HepG2 (cell line): ENCODE measurements around the gene TTC6. TPM values are rescaled to one million over a fixed set of nuclear protein-coding genes. Genes with fewer than 3 reads are reported as not detected.

ENCODE experiments used
- ARNT ChIP-seq: fragments of 450-650 bp; IDR thresholded peaks from 2 replicates; pipeline ENCODE4 v1.6.1; 2017
- HIVEP1 ChIP-seq: sonication (generic); formaldehyde crosslinking; IDR thresholded peaks from 2 replicates; pipeline ENCODE4 v1.4.0; 2020; ENCODE audit warnings: mild to moderate bottlenecking, missing genetic modification reagents
- KDM2A ChIP-seq: sonication (generic); formaldehyde crosslinking; IDR thresholded peaks from 2 replicates; pipeline ENCODE4 v1.4.0; 2020; ENCODE audit warnings: low read depth, missing genetic modification reagents, borderline replicate concordance
- KLF13 ChIP-seq: sonication (generic); formaldehyde crosslinking; IDR thresholded peaks from 2 replicates; pipeline ENCODE4 v1.4.0; 2020; ENCODE audit warnings: mild to moderate bottlenecking, missing genetic modification reagents
- MXD1 ChIP-seq: sonication (generic); formaldehyde crosslinking; IDR thresholded peaks from 2 replicates; pipeline ENCODE4 v1.4.0; 2020; ENCODE audit warnings: mild to moderate bottlenecking, missing genetic modification reagents
- PRPF4 ChIP-seq: fragments of 200-400 bp; formaldehyde crosslinking; IDR thresholded peaks from 2 replicates; pipeline ENCODE4 v1.6.1; 2016; ENCODE audit warnings: low read length, low read depth; ENCODE audit not compliant: poor library complexity, severe bottlenecking
- RFXAP ChIP-seq: sonication (generic); formaldehyde crosslinking; IDR thresholded peaks from 2 replicates; pipeline ENCODE4 v1.4.0; 2020; ENCODE audit warnings: missing genetic modification reagents, borderline replicate concordance
- SCMH1 ChIP-seq: sonication (generic); formaldehyde crosslinking; IDR thresholded peaks from 2 replicates; pipeline ENCODE4 v1.9.0; 2021; ENCODE audit warnings: missing genetic modification reagents, mild to moderate bottlenecking, borderline replicate concordance
- SETDB1 ChIP-seq: sonication (generic); formaldehyde crosslinking; IDR thresholded peaks from 2 replicates; pipeline ENCODE4 v1.5.1; 2020; ENCODE audit warnings: missing genetic modification reagents, mild to moderate bottlenecking, borderline replicate concordance
- SIN3B ChIP-seq: fragments of 150-350 bp; IDR thresholded peaks from 2 replicates; pipeline ENCODE4 v1.6.1; 2014; ENCODE audit warnings: low read length
- ZEB1 ChIP-seq: IDR thresholded peaks from 2 replicates; pipeline ENCODE4 v1.6.1; 2012; ENCODE audit warnings: mild to moderate bottlenecking, low read depth, inconsistent platforms; ENCODE audit not compliant: insufficient replicate concordance
- ZFX ChIP-seq: sonication (generic); formaldehyde crosslinking; IDR thresholded peaks from 2 replicates; pipeline ENCODE4 v1.4.0; 2020; ENCODE audit warnings: mild to moderate bottlenecking, low read depth, missing genetic modification reagents, moderate library complexity
- ZNF235 ChIP-seq: sonication (generic); formaldehyde crosslinking; IDR thresholded peaks from 2 replicates; pipeline ENCODE4 v1.8.1; 2023; ENCODE audit warnings: mild to moderate bottlenecking, missing genetic modification reagents, borderline replicate concordance
- ZNF350 ChIP-seq: sonication (generic); formaldehyde crosslinking; IDR thresholded peaks from 2 replicates; pipeline ENCODE4 v1.4.0; 2020; ENCODE audit warnings: mild to moderate bottlenecking, low read depth, missing genetic modification reagents, borderline replicate concordance
- ZNF776 ChIP-seq: sonication (generic); formaldehyde crosslinking; IDR thresholded peaks from 2 replicates; pipeline ENCODE4 v1.4.0; 2020; ENCODE audit warnings: mild to moderate bottlenecking, missing genetic modification reagents
- ZNF83 ChIP-seq: sonication (generic); formaldehyde crosslinking; IDR thresholded peaks from 2 replicates; pipeline ENCODE4 v1.4.0; 2020; ENCODE audit warnings: missing genetic modification reagents, mild to moderate bottlenecking, borderline replicate concordance
- ZNF878 ChIP-seq: sonication (generic); formaldehyde crosslinking; IDR thresholded peaks from 2 replicates; pipeline ENCODE4 v1.8.1; 2023; ENCODE audit warnings: mild to moderate bottlenecking, missing genetic modification reagents, moderate library complexity
- ZNF891 ChIP-seq: sonication (generic); formaldehyde crosslinking; IDR thresholded peaks from 2 replicates; pipeline ENCODE4 v1.5.0; 2020; ENCODE audit warnings: mild to moderate bottlenecking, missing genetic modification reagents
- ZSCAN20 ChIP-seq: sonication (generic); formaldehyde crosslinking; IDR thresholded peaks from 2 replicates; pipeline ENCODE4 v1.4.0; 2020; ENCODE audit warnings: missing genetic modification reagents, mild to moderate bottlenecking, borderline replicate concordance
- ZZZ3 ChIP-seq: sonication (generic); formaldehyde crosslinking; IDR thresholded peaks from 2 replicates; pipeline ENCODE4 v1.4.0; 2020; ENCODE audit warnings: missing genetic modification reagents, mild to moderate bottlenecking, borderline replicate concordance
- polyA plus RNA-seq, 8 experiments: library from polyadenylated mRNA; depleted of rRNA in 3 of 8; stranded (reverse) in 7 of 8; unstranded in 1 of 8; fragments of >200 nt; fragmentation: Illumina TruSeq in 4 of 8; extraction: Trizol in 4 of 8; gene quantifications; 2 replicates each; pipeline versions ENCODE4 v1.2.1 to v1.2.3, GENCODE V29; 2011 to 2016; ENCODE audit warnings: low read depth in 4 of 8, missing spikeins in 1 of 8, mixed read lengths in 1 of 8; ENCODE audit not compliant: insufficient read depth in 1 of 8
- total RNA-seq, 5 experiments: library from RNA; depleted of rRNA; stranded (reverse); fragments of >200 nt; fragmentation: Illumina TruSeq; extraction: Trizol; gene quantifications; 2 replicates each; pipeline ENCODE4 v1.2.3, GENCODE V29; 2016; ENCODE audit warnings: low read depth in 1 of 5
- TF ChIP-seq, protein P1 (sequence below): IDR thresholded peaks from 2 replicates; pipeline ENCODE4 v1.6.1; 2016; ENCODE audit warnings: low read depth, control low read depth
- TF ChIP-seq, protein P2 (sequence below): sonication (generic); formaldehyde crosslinking; IDR thresholded peaks from 2 replicates; pipeline ENCODE4 v1.5.1; 2020; ENCODE audit warnings: missing genetic modification reagents, mild to moderate bottlenecking, borderline replicate concordance

The TTC6 gene
- total and polyA plus RNA-seq, 2 of the 13 experiments (the other 11 are each of a cell fraction or from before 2014, with no cell fraction given): 9.3 to 27.4 TPM

- TF ChIP-seq ZNF350 (CRISPR knock-in tag) (peak; percentile 74; the same call in 1 of the 2 replicates), KLF13 (CRISPR knock-in tag) (no peak), KDM2A (peak; percentile 90), ZNF83 (0 out of 2 replicates have a peak, but pooled peaks have one; percentile 5), ZNF878 (0 out of 2 replicates have a peak, but pooled peaks have one; percentile 45), ZNF776 (CRISPR knock-in tag) (peak; percentile 87), SCMH1 (CRISPR knock-in tag) (no peak), ZNF891 (CRISPR knock-in tag) (peak; percentile 91), PRPF4 (peak; percentile 26), ZFX (peak; percentile 73), SIN3B (0 out of 2 replicates have a peak, but pooled peaks have one; percentile 42), RFXAP (CRISPR knock-in tag) (0 out of 2 replicates have a peak, but pooled peaks have one; percentile 20), ZZZ3 (CRISPR knock-in tag) (no peak), ARNT (no peak), SETDB1 (CRISPR knock-in tag) (no peak), ZNF235 (no peak; the same call in none of the 2 replicates), HIVEP1 (CRISPR knock-in tag) (peak; percentile 82), MXD1 (CRISPR knock-in tag) (peak; percentile 87; the same call in 1 of the 2 replicates), ZEB1 (no peak), ZSCAN20 (CRISPR knock-in tag) (peak; percentile 85; the same call in 1 of the 2 replicates)
- TF ChIP-seq, protein P1, sequence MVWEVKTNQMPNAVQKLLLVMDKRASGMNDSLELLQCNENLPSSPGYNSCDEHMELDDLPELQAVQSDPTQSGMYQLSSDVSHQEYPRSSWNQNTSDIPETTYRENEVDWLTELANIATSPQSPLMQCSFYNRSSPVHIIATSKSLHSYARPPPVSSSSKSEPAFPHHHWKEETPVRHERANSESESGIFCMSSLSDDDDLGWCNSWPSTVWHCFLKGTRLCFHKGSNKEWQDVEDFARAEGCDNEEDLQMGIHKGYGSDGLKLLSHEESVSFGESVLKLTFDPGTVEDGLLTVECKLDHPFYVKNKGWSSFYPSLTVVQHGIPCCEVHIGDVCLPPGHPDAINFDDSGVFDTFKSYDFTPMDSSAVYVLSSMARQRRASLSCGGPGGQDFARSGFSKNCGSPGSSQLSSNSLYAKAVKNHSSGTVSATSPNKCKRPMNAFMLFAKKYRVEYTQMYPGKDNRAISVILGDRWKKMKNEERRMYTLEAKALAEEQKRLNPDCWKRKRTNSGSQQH (CRISPR knock-in tag): peak; percentile 36; the same call in 1 of the 2 replicates
- TF ChIP-seq, protein P2, sequence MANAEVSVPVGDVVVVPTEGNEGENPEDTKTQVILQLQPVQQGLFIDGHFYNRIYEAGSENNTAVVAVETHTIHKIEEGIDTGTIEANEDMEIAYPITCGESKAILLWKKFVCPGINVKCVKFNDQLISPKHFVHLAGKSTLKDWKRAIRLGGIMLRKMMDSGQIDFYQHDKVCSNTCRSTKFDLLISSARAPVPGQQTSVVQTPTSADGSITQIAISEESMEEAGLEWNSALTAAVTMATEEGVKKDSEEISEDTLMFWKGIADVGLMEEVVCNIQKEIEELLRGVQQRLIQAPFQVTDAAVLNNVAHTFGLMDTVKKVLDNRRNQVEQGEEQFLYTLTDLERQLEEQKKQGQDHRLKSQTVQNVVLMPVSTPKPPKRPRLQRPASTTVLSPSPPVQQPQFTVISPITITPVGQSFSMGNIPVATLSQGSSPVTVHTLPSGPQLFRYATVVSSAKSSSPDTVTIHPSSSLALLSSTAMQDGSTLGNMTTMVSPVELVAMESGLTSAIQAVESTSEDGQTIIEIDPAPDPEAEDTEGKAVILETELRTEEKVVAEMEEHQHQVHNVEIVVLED (CRISPR knock-in tag): no peak; the same call in 1 of the 2 replicates
Measured at GRCh38 chr14:37594238-37594970, 1.0 kb upstream of the TTC6 start (continued).
